ENCODE results near the gene GAREM1.

The GAREM1 gene

GRCh38 chr18:32455361-32455760, 15.3 kb downstream of the GAREM1 start:
- no peak for DNase-seq

- no peak for DNase-seq
Observed at GRCh38 chr18:32454593-32454992, 16.1 kb downstream of the GAREM1 start.

GRCh38 chr18:32450874-32451273, 19.8 kb downstream of the GAREM1 start:
- DNase-seq = no peak

- no peak for DNase-seq
Observed at GRCh38 chr18:32450026-32450691, 20.5 kb downstream of the GAREM1 start.

GRCh38 chr18:32446780-32447179, 23.9 kb downstream of the GAREM1 start:
- no peak for DNase-seq

GRCh38 chr18:32445846-32446245, 24.8 kb downstream of the GAREM1 start:
- DNase-seq = no peak

GRCh38 chr18:32443706-32444215, 26.9 kb downstream of the GAREM1 start:
- no peak for DNase-seq

- DNase-seq = no peak
Observed at GRCh38 chr18:32443033-32443705, 27.5 kb downstream of the GAREM1 start.

GRCh38 chr18:32442575-32442974, 28.1 kb downstream of the GAREM1 start:
- no peak for DNase-seq

GRCh38 chr18:32441533-32441932, 29.1 kb downstream of the GAREM1 start:
- no peak for DNase-seq

GRCh38 chr18:32440518-32440917, 30.2 kb downstream of the GAREM1 start:
- DNase-seq = no peak

GRCh38 chr18:32439802-32440201, 30.9 kb downstream of the GAREM1 start:
- DNase-seq = no peak

- DNase-seq = no peak
Observed at GRCh38 chr18:32439241-32439640, 31.4 kb downstream of the GAREM1 start.

- DNase-seq = no peak
Observed at GRCh38 chr18:32438173-32438572, 32.5 kb downstream of the GAREM1 start.

- no peak for DNase-seq
Observed at GRCh38 chr18:32437100-32437834, 33.4 kb downstream of the GAREM1 start.

- DNase-seq = no peak
Observed at GRCh38 chr18:32435631-32436500, 34.8 kb downstream of the GAREM1 start.

- DNase-seq = no peak
Observed at GRCh38 chr18:32431753-32432152, 38.9 kb downstream of the GAREM1 start.

GRCh38 chr18:32429402-32429801, 41.3 kb downstream of the GAREM1 start:
- DNase-seq = no peak

- no peak for DNase-seq
Observed at GRCh38 chr18:32427084-32427900, 43.4 kb downstream of the GAREM1 start.

GRCh38 chr18:32425466-32425865, 45.2 kb downstream of the GAREM1 start:
- DNase-seq = no peak

- DNase-seq = no peak
Observed at GRCh38 chr18:32424696-32425095, 46.0 kb downstream of the GAREM1 start.

Measured in activated naive CD4-positive, alpha-beta T cell treated with Interleukin-2 at 50 U/mL for 16 hours (primary cell).